GM18498 (cell line): ENCODE measurements around the gene PDHB.

ENCODE experiments used
- ATAC-seq: cut with Tn5 transposase; IDR thresholded peaks from one replicate; pipeline ENCODE4 v1.9.1; 2021; ENCODE audit warnings: mild to moderate bottlenecking, moderate library complexity; ENCODE audit not compliant: unreplicated experiment

The PDHB gene

GRCh38 chr3:58404396-58404795, 29.2 kb downstream of the PDHB start:
- no peak for ATAC-seq

- ATAC-seq: no peak
Measured at GRCh38 chr3:58403513-58404109, 30.0 kb downstream of the PDHB start.

GRCh38 chr3:58398669-58399333, 34.8 kb downstream of the PDHB start:
- ATAC-seq: no peak

DNA sequence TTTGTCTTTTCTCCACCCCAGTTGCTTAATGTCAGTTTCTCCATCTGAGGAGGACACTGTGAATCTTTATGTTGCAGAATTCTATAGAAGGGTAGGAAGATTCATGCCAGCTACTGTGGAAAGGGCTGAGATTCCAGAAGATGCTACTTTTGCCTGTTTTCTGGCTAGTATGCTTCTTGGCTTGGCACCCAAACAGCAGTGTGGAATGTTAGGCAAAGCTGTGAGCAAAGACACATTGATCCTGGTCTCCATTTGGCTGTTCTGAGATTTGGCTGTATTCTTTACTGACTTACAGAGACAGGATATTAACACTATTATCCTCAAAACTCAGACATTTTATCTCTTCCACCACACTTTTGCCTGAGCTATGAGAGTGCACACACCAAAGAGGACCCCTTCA, 39.3 kb downstream of the PDHB start:
- ATAC-seq: no peak

- ATAC-seq: no peak
Measured at GRCh38 chr3:58392181-58392580, 41.5 kb downstream of the PDHB start.

DNA sequence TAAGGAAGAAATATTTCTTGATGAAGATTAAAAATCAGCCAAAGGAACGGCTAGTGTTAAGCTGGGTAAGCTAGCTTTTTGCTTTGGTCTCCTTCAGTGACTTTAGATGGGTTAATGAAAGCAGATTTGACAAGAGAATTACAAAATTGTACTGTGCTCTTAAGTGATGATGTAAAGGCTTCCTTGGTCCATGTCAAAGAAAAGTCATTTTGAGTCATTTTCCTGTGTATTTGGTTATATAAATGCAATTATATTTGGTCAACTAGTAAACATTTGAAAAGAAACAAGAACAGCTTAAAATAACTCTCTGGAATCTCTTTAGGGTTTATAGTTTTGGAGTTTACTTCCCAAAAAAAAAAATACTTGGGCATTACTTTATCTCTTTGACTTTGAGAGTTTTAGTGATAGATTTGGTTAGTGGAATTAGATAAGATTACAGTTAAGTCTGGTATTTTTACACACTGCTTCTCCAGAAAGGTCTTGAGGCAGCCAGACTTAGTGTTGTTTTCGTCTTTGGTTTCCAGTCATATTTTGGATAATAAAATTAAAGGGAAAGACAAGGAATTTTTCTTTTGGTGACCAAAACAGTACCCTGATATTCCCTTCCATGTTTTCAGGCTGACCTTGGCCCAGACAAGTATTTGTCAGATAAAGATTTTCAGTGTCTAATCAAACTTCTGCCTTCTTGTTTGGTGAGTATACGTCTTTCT, 42.3 kb downstream of the PDHB start:
- no peak for ATAC-seq

- ATAC-seq: no peak
Measured at GRCh38 chr3:58388550-58389091, 45.0 kb downstream of the PDHB start.

GRCh38 chr3:58387650-58388546, 45.7 kb downstream of the PDHB start:
- no peak for ATAC-seq

GRCh38 chr3:58386626-58387365, 46.8 kb downstream of the PDHB start:
- no peak for ATAC-seq

- no peak for ATAC-seq
Measured at GRCh38 chr3:58384381-58385090, 49.1 kb downstream of the PDHB start.

- no peak for ATAC-seq
Measured at GRCh38 chr3:58383904-58384303, 49.7 kb downstream of the PDHB start.

DNA sequence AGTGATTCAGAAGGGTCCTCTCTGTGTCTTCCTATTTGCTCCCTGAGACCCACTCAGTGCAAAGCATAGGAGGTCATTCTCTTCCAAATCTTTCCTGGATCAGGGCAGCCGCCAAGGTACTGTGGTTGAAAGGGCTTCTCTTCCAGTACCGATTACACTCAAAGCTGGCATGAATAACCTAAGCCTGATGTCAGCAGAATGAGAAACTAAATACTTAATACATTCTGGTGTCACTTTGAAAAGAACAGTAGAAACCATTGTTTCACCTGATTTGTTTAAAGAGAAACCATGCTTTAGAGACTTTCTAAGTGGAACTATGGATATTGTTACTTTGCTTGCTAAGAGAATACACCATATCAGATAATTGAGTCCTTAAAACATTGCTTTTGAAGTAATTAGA, 50.2 kb downstream of the PDHB start:
- no peak for ATAC-seq

DNA sequence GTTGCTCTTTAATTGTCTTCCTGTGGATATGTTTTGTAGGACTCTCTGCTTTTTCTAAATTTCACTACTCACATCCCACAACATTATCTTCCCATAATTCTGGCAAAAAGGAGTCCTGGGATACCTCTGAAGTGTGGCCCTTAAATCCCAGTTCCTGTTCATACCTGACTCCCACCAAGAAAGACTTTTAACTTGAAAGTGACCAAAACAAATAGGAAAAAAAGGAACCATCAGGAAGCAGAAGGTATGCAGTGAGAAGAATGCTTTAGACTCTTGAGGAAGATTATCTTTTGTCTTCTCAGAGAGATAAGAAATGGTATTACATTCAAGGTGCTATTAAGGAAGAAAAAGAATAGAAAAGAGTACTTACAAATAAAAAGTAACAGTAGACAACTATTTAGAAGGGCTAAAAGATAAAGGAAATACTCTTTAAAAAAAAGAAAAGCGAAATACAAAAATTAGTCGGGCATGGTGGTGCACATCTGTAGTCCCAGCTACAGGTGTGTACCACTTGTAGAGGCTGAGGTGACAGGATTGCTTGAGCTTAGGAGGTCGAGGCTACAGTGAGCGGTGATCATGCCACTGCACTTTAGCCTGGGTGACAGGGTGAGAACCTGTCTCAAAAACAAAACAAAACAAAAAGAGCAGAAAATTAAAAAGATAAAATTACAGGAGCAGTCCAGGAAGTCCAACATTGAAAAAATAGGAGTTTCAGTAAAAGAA, 54.1 kb downstream of the PDHB start:
- no peak for ATAC-seq

- no peak for ATAC-seq
Measured at GRCh38 chr3:58377750-58378149, 55.9 kb downstream of the PDHB start.
